Skin epidermis (tissue), 12 donors: ENCODE measurements around the gene PAPPA2.
"Not testable (repeated sequence)": the region's sequence is repeated elsewhere in the genome, so short reads cannot be mapped to it uniquely, and the experiment has no call there.

Source experiments
- H3K27ac ChIP-seq, 21 experiments: fragments of 200-600 bp; sonication (generic) in 11 of 21; one replicate each; pipeline ENCODE4 v1.5.0; 2020; ENCODE audit warnings: mild to moderate bottlenecking in 3 of 21, inconsistent platforms in 2 of 21, moderate library complexity in 2 of 21
- H3K4me3 ChIP-seq, 7 experiments: fragments of 200-600 bp; sonication (generic) in 2 of 7; one replicate each; pipeline ENCODE4 v1.5.0; 2020; ENCODE audit warnings: inconsistent platforms in 2 of 7, mild to moderate bottlenecking in 2 of 7, moderate library complexity in 1 of 7

Gene PAPPA2

GRCh38 chr1:176733661-176734060, 270.7 kb downstream of the PAPPA2 start:
- Histone ChIP-seq H3K27ac (no peak overlapping the region), H3K4me3 (no peak overlapping the region)

DNA sequence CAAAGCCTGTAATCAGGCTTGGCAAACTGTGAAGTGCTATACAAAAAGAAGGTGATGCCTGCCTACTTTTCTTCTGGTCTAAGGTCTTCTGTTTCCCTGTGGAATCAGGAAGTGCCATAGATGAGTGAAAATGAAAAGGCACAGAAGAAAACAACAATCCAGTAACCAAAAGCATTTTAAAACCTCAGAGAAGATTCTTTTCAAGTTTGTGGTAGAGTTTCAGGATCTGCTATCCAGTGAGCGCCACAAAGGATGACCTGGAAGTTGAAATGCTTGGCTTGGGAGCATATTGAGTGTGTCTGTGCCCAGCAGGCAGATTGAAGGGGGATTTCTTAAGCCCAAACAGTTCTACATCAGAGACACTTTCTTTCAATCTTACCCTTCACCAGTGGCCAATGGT, 272.2 kb downstream of the PAPPA2 start:
- no peak overlapping the region for H3K4me3 ChIP-seq
- H3K27ac ChIP-seq, result no peak overlapping the region

DNA sequence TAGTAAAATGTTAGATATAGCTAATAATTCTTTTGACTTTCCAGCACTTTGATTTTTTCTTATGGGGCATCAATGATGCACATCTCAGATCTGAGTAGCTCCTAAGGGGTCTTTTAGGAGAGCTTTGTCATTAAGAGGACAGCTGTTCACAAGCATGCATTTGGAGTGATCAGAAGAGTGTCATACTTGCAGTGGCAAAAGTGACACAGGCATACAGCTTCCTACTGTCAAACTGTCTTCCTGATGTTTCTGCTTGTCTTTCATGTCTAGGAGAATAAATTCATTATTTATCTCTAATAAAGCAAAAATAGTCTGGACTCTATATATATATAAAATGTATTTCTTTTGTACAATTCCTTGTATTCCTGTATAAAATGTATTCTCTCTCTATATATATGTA, 273.0 kb downstream of the PAPPA2 start:
- H3K4me3 ChIP-seq, result no peak overlapping the region
- no peak overlapping the region for H3K27ac ChIP-seq

DNA sequence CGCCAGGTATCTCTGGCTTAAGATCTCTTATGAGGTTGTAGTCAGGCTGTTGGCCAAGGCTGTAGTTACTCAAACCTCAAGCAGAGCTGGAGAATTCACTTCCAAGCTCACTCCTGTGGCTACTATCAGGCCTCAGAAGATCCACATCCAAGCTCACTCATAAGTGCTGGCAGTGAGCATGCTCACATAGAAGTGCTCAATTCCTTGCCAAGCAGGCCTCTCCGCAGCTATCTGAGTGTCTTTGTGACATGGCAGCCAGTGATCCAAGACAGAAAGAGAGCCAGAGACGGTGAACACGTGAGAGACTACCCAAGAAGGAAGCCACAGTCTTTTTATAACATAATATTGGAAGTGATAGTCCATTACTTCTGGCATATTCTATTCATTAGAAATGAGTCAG, 278.2 kb downstream of the PAPPA2 start:
- H3K4me3 ChIP-seq, result no peak overlapping the region
- no peak overlapping the region for H3K27ac ChIP-seq

DNA sequence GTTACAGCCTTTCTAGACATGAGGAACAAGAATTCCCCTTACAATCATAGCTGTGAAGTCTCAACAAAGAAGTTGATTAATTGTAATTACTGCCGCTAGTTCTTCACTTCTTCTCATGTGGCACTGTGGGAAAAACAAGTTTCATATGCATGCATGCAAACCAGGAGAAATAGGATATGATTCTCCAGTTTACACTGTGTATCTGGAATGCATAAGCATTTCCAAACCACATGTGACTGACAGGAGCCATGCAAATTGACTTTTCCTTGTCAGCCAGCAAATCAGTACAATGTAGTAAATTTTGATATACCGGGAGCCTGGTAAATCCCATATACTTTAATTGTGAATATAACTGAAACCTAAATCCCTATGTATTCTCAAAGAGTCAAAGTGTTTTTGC, 279.3 kb downstream of the PAPPA2 start:
- no peak overlapping the region for H3K4me3 ChIP-seq
- no peak overlapping the region for H3K27ac ChIP-seq

GRCh38 chr1:176744142-176744541, 281.2 kb downstream of the PAPPA2 start:
- H3K27ac ChIP-seq, result no peak overlapping the region
- no peak overlapping the region for H3K4me3 ChIP-seq

- Histone ChIP-seq H3K4me3 (no peak overlapping the region), H3K27ac (no peak overlapping the region)
These were observed 283.0 kb downstream of the PAPPA2 start for GRCh38 chr1:176745945-176746344.

DNA sequence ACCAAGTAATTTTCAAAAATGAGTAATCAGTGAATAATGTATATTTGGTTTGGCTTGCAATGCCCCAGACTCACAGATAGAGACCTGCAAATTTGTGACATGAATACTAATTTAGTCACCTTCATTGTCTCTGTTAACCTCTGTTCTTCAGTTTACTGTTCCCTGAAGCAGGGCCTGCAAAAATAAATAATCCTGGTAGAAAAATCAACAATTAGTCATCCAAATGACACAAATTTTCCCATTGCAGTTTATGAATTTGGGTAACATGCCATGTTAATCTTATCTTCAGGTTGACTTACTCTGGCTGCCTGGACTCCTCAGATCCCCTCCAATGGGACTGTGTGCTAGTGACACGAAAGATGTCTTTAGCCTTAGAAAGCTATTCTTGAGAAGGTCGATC, 289.5 kb downstream of the PAPPA2 start:
- no peak overlapping the region for H3K27ac ChIP-seq
- H3K4me3 ChIP-seq, result no peak overlapping the region

GRCh38 chr1:176754676-176755075, 291.7 kb downstream of the PAPPA2 start:
- Histone ChIP-seq H3K27ac (no peak overlapping the region), H3K4me3 (no peak overlapping the region)

- H3K27ac ChIP-seq, H3K4me3 ChIP-seq: not testable (repeated sequence)
These were observed 293.8 kb downstream of the PAPPA2 start for GRCh38 chr1:176756817-176757216.

GRCh38 chr1:176765608-176766007, 302.6 kb downstream of the PAPPA2 start:
- Histone ChIP-seq H3K27ac (no peak overlapping the region), H3K4me3 (no peak overlapping the region)

DNA sequence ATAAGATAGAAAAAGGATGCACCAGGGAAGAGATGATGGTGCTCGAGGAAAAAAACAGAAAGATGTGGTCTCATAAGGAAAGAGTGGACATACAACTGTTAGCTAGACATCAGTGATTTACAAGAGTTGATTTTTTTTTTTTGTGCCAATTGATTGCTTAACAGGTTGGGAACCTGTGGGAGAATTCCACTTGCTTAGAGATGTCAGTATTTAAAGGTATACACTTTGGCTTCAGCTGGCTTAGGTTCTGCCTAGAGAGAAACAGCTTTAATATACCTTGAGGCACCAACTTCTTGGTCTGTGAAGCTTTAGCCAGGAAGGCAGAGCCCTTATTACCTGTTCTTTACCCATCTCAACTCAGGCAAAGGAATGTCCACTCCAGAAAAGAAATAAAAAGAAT, 303.8 kb downstream of the PAPPA2 start:
- no peak overlapping the region for H3K27ac ChIP-seq

GRCh38 chr1:176767714-176768136, 304.8 kb downstream of the PAPPA2 start:
- no peak overlapping the region for H3K4me3 ChIP-seq
- H3K27ac ChIP-seq, result no peak overlapping the region

More for the DNA sequence above, 303.8 kb downstream of the PAPPA2 start:
- H3K4me3 ChIP-seq, result no peak overlapping the region

GRCh38 chr1:176768532-176768931, 305.6 kb downstream of the PAPPA2 start:
- no peak overlapping the region for H3K27ac ChIP-seq
- H3K4me3 ChIP-seq, result no peak overlapping the region

GRCh38 chr1:176770066-176770465, 307.1 kb downstream of the PAPPA2 start:
- H3K4me3 ChIP-seq, result no peak overlapping the region
- H3K27ac ChIP-seq, result no peak overlapping the region

DNA sequence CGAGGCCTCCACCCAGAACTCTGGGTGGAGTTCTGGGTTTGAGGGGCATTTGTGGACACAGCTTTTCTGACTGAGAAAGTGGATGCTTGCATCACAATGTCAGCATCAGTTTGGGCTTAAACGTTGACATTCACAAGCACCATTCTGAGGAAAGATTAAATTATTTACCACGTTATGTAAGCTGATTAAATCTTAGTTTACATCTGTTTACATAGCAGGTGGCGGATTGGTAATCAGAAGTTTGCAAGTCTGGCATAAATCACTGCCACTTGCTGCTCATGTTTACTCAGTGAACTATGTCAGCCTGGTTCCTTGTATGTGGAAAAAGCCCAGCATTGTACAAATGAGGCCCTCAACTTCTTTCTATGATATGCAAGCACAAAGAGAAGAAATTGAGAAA, 310.1 kb downstream of the PAPPA2 start:
- Histone ChIP-seq H3K4me3 (no peak overlapping the region), H3K27ac (no peak overlapping the region)

GRCh38 chr1:176774224-176774623, 311.2 kb downstream of the PAPPA2 start:
- Histone ChIP-seq H3K4me3 (no peak overlapping the region), H3K27ac (no peak overlapping the region)

DNA sequence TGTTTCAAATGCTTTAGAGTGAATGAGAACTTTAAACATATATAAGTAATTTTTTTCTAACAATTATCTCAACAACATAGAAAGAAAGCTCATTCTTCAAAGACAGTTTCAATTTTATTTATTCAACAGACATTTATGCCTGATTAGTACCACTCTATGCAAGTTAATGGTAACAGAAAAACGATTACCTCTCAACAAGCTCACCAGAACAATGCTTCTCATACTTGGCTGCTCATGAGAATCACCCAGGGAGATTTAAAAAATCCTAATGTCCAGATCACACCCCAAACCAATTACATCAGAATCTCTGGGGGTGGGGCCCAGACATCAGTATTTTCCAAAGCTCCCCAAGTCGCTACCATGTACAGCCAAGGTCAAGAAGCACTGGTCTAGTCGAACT, 312.4 kb downstream of the PAPPA2 start:
- H3K4me3 ChIP-seq, result no peak overlapping the region
- no peak overlapping the region for H3K27ac ChIP-seq

- H3K4me3 ChIP-seq, result no peak overlapping the region
- H3K27ac ChIP-seq, result no peak overlapping the region
These were observed 313.0 kb downstream of the PAPPA2 start for GRCh38 chr1:176775996-176776395.

GRCh38 chr1:176778056-176778455, 315.1 kb downstream of the PAPPA2 start:
- H3K4me3 ChIP-seq, result no peak overlapping the region
- no peak overlapping the region for H3K27ac ChIP-seq

GRCh38 chr1:176779992-176780328, 317.0 kb downstream of the PAPPA2 start:
- H3K4me3 ChIP-seq, result no peak overlapping the region
- no peak overlapping the region for H3K27ac ChIP-seq

GRCh38 chr1:176783309-176783708, 320.3 kb downstream of the PAPPA2 start:
- H3K4me3 ChIP-seq, result no peak overlapping the region
- H3K27ac ChIP-seq, result no peak overlapping the region

GRCh38 chr1:176785056-176785455, 322.1 kb downstream of the PAPPA2 start:
- Histone ChIP-seq H3K27ac (no peak overlapping the region), H3K4me3 (no peak overlapping the region)
